IPS-18a (cell line): ENCODE data around the gene PNKP.
A peak's percentile ranks its signal among the peaks of the same experiment; 100 is the strongest.

Experiments
- H3K27ac ChIP-seq: one replicate; pipeline ENCODE4 v1.5.1; 2013; ENCODE audit warnings: low read length
- H3K27me3 ChIP-seq: one replicate; pipeline ENCODE4 v1.6.1; 2013; ENCODE audit warnings: mild to moderate bottlenecking, low read length; ENCODE audit not compliant: control insufficient read depth, insufficient read depth
- H3K36me3 ChIP-seq: one replicate; pipeline ENCODE4 v1.6.1; 2013; ENCODE audit warnings: low read depth, low read length; ENCODE audit not compliant: control insufficient read depth
- H3K4me1 ChIP-seq: one replicate; pipeline ENCODE4 v1.6.1; 2013; ENCODE audit warnings: low read depth, low read length; ENCODE audit not compliant: control insufficient read depth
- H3K4me3 ChIP-seq: one replicate; pipeline ENCODE4 v1.5.1; 2013; ENCODE audit warnings: low read length
- H3K9ac ChIP-seq: one replicate; pipeline ENCODE4 v1.6.1; 2013; ENCODE audit warnings: mild to moderate bottlenecking, low read length, moderate library complexity
- H3K9me3 ChIP-seq: one replicate; pipeline ENCODE4 v1.6.1; 2013; ENCODE audit warnings: low read depth, low read length; ENCODE audit not compliant: control insufficient read depth

Gene PNKP

DNA sequence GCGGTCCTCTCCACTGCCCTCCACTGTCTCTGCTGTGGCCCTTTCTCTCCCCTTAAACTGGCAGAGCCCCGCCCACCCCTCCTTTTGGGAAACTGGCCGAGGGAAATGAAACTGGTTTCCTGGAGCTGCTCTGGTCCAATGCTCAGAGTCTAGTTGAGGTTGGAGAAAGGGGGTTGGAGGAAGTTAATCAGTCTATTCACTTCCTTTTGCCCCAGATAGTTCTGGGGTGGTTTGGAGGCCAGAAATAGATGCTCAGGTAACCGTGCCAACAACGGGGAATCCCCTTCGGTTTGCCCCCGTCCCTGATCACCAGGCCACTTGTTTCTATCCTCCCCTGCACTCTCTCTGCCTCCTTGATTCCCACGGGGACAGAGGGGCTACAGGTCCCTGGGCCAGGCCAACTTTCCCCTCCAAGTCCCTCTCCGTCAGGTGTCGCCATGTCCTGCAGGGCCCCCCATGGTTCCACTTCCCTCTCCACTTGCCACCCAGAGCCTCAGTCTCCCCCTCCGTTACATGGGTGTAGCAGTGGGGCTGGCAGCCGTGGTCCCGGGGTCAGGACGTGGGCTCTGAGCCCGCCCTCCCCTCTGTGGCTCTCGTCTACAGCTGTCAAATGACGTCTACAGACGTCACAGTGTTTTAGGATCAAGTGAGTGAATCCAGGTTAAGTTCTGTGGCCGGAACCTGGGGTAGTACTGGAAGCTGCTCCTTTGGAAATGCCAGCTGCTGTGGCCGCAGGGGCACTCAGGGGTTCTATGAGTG lies 29.7 kb upstream of the PNKP start, which contains the start of gene IL4I1:
IL4I1 (minus strand) TSS at position 25 of the 759 bp plus-strand sequence. CDS start 727 bp downstream, outside the sequence.
- Histone ChIP-seq H3K36me3 (no peaks in the 10 kb centered on the region), H3K9me3 (no peaks in the 10 kb centered on the region), H3K27ac (no peak within 1 kb of the TSS), H3K27me3 (no peaks in the 10 kb centered on the region), H3K4me3 (no peak within 1 kb of the TSS), H3K9ac (no peak within 1 kb of the TSS), H3K4me1 (no peaks in the 10 kb centered on the region)

DNA sequence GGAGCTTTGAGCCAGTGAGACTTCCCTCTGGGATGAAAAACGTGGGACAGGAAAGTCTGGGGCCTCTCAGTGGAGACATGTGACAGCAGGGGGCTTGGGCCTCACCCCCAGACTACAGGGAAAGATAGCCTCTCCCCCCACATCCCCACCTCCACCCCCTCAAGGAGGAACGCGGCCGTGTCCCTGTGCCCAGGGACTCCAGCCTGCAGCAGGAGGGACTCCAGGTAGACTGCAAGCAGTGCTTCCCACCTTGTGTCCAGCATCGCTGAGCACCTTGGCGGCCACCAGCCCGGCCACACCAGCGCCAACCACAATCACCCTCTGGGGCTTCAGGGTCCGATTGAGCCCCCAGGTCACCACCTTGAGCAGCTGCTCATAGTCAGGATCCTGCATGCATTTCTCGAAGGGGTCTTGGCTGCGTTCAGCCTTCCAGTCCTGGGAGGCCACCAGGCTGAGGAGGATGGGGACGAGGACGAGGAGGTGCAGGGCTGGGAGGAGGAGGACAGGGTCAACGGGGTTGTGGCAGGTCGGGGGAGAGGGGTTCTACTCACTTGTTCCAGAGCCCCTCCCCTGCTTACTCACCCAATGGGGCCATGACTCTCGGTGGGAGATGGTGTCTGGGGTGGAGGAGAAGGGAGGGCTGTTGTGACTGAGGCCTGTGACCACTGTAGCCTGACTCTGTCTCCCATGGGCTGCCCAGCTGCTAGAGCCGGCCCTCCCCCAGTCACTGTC lies 28.4 kb upstream of the PNKP start:
- H3K4me3 ChIP-seq = no peak overlapping the region

DNA sequence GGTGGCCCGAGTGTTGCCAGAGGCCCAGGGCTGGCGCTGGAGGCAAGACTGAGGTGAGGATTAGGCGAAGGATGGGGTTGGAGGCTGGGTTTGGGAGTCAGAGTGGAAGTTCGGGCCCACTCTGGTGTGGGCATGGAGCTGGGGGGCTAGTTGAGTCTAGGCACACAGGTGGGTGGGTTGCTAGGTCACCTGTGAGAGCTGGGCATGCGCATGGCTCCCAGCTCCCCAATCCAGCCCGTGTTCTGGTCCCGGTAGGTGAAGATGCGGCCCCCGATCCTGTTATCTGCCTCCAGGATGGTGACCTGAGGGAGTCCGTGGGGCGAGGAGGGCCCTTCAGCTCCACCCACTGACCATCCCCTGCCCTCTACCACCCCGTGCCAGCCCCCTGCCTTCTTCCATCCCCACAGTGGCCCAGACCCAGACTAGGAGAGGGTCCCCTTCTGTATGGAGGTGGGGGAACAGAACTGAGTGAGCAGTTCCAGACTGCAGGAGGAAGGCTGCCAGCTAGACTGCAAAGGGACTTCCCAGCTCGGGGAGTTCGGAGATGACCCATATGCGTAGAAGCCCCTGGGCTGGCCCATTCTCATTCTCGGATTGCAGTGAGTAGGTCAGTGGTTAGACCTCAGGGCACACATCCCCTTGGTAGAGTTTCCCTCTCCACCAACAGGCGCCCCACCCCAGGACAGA lies 27.6 kb upstream of the PNKP start:
- Histone ChIP-seq H3K4me3 (no peak overlapping the region), H3K27ac (no peak overlapping the region), H3K27me3 (peaks cover 3% of the 10 kb centered on the region), H3K9me3 (no peaks in the 10 kb centered on the region), H3K36me3 (no peaks in the 10 kb centered on the region), H3K4me1 (peaks cover 4% of the 10 kb centered on the region), H3K9ac (no peak overlapping the region)

More for the DNA sequence above, 28.4 kb upstream of the PNKP start:
- no peaks in the 10 kb centered on the region for H3K36me3 ChIP-seq
- H3K27ac ChIP-seq = no peak overlapping the region
- peaks cover 3% of the 10 kb centered on the region for H3K27me3 ChIP-seq
- H3K9ac ChIP-seq = no peak overlapping the region
- H3K4me1 ChIP-seq = peaks cover 4% of the 10 kb centered on the region
- H3K9me3 ChIP-seq = no peaks in the 10 kb centered on the region

DNA sequence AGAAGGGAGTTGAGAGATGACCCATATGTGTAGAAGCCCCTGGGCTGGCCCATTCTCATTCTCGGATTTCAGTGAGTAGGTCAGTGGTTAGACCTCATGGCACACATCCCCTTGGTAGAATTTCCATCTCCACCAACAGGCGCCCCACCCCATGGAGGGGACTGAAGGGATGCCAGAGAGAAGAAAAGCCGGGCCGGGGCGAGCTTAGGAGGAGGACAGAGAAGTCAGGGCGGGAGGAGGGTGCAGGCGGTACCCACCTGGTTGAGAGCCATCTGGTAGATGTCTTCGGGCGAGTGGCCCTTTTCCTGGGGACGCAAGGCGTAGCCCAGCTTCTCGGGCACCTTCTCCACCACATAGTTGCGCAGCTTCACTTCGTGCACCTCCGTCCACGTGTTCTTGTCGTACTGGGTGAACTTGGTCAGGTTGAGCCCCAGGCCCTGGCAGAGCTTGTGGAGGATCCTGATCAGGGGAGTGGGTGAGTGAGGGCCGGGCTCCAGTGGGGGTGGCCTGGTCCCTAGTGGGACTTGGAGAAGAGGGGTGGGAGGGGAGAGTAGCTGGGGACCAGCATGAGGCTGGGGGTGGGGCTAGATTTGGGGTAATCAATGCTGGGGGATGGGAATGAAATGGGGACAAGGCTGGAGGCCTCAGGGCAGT lies 26.8 kb upstream of the PNKP start:
- no peak overlapping the region for H3K4me3 ChIP-seq
- no peaks in the 10 kb centered on the region for H3K36me3 ChIP-seq
- H3K27me3 ChIP-seq = peaks cover 9% of the 10 kb centered on the region
- no peak overlapping the region for H3K9ac ChIP-seq
- H3K27ac ChIP-seq = no peak overlapping the region
- H3K4me1 ChIP-seq = peaks cover 4% of the 10 kb centered on the region
- no peaks in the 10 kb centered on the region for H3K9me3 ChIP-seq

DNA sequence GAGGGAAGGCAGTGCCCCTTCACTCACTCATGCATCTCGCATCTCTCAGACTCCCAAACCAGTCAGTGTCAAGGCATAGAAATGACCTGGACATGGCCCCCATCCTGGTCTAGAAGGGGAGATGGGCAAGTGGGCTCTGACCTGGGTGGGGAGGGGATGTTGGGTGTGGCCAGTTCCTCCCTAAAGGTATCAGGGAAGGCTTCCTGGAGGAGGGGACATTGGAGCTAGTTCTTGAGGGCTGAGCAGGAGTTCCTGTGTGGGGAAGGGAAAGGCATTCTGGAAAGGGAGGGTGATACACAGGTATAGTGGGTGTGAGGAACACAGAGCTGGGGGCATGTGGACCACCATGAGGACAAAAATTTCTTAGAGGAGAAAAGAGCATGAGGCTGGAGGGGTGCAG lies 25.3 kb upstream of the PNKP start:
- Histone ChIP-seq H3K9ac (no peak overlapping the region), H3K4me3 (no peak overlapping the region), H3K36me3 (no peaks in the 10 kb centered on the region), H3K4me1 (peaks cover 4% of the 10 kb centered on the region), H3K27ac (no peak overlapping the region), H3K27me3 (peaks cover 9% of the 10 kb centered on the region), H3K9me3 (no peaks in the 10 kb centered on the region)

DNA sequence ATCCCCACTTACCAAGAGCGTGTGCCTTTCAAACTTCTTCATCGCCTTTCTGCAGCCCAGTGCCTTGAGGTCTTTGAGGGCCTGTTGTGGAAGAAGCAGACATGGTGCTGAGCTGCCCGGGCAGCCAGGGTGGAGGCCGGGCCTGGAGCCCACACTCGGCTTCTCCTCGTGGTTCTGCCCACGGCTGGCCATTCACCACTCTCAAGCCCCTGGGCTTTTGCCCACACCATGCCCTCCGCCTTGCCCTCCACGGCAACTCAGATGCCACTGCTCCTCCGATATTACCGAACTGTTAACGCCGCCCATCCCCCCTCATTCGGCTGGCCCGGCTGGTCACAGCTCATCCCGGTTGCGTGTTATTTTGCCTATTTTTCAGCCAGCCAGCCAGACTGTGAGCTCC lies 24.0 kb upstream of the PNKP start:
- Histone ChIP-seq H3K9ac (no peak overlapping the region), H3K36me3 (no peaks in the 10 kb centered on the region), H3K4me3 (peak overlapping the region; percentile 23)

DNA sequence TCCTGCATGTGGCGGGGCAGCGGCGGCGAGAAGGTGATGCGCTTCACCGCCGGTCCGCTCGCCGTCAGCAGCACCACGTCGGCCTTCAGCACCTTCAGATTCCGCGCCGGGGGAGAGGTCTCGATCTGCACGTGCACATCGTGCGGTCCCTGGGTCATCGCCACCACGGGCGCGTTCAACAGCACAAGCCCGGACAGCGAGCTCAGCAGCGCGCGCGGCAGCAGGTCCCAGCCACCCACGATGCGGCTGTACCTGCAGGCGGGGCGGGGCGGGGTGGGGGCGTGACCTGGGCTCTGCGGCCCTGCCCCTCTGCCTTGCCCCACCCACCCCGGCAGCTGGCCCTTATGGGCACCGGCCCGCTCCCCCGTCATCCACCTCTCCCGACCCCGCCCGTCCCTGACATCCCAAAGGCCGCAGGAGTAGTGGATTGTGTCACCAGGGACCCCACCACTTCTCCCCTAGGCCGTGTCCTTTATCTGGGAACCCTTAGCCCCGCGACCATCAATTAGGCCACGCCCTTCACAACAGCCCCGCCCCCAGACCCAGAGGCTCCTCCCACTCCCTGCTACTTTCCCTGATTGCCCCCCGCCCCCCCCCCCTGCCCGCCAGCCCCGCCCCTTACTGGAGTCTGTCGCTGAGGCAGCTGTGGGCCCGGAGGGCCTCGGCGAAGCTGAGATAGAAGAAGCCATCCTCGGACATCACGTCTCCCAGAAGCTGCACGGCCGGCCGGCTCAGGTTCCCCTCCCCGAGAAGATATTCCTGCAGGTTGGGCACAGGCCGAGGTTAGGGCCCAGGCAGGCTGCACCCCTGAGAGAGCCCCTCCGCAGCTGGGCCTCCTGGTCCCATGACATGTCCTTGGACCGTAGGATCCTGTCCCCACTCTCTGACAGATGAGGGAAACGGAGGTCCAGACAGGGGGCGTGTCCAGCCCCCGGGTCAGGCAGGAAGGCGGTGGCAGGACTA lies 23.3 kb upstream of the PNKP start:
- Histone ChIP-seq H3K27me3 (peaks cover 9% of the 10 kb centered on the region), H3K9ac (no peak overlapping the region), H3K36me3 (no peaks in the 10 kb centered on the region), H3K9me3 (no peaks in the 10 kb centered on the region), H3K4me1 (peaks cover 4% of the 10 kb centered on the region), H3K27ac (no peak overlapping the region), H3K4me3 (peak overlapping the region; percentile 48)

More for the DNA sequence above, 24.0 kb upstream of the PNKP start:
- no peak overlapping the region for H3K27ac ChIP-seq
- no peaks in the 10 kb centered on the region for H3K9me3 ChIP-seq
- H3K4me1 ChIP-seq = peaks cover 4% of the 10 kb centered on the region
- peaks cover 9% of the 10 kb centered on the region for H3K27me3 ChIP-seq

DNA sequence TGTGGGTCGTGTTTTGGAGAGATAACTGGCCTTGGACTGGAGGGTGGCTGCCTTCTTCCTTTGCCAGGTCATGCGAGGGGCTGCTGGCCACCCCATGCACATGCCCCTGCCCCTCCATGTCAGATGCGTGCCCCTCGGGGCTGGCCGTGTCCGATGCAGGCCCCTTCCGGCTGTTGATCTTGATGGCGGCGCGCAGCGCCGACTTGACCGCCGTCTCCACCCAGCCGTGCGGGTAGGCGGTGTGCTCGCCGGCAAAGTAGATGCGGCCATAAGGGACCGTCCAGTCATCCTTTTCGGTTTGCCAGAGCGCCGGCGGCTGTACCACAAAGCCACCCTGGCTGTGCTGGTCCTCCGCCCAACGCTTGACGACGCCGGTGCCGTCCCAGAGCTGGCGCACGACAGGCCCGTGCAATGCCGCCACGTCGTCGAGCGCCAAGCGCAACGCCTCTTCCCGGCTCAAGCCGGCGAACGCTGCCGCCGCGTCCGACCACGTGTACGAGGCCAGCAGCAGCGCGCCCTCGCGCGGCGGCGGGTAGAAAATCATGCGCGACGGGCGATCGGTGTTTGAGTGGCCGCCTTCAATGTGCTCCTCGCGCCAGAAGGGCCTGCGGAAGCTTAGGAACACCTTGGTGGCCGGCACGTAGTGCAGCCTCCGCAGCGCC lies 22.4 kb upstream of the PNKP start:
- Histone ChIP-seq H3K27ac (no peak overlapping the region), H3K36me3 (peaks cover 2% of the 10 kb centered on the region), H3K9me3 (no peaks in the 10 kb centered on the region), H3K27me3 (peaks cover 9% of the 10 kb centered on the region), H3K4me3 (peak overlapping the region; percentile 48), H3K9ac (no peak overlapping the region), H3K4me1 (peaks cover 4% of the 10 kb centered on the region)

DNA sequence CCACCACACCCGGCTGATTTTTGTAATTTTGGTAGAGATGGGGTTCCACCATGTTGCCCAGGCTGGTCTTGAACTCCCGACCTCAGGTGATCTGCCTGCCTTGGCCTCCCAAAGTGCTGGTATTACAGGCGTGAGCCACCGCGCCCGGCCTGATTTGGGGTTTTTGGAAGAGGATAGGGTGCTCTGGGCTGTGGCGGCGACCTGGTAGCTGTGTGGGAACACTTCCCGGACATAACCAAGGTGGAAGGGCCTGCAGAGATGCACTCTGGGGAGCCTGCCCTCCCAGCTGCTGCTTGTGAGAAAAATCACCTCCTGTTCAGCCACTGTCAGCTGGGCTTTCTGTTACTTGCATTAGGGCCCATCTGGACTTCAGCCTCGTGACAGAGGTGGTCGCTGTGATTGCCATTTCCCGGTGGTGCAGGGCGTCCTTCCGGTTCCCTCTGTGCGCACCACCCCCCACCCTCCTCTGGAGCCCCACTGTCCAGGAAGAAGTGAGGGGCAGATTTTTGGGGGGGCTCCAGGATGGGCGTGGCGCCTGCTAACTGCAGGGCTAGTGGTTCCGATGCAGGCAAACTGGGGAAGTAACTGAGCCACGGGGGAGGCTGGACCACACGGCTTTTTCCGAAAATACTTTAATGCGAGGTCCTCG lies 21.8 kb upstream of the PNKP start:
- H3K36me3 ChIP-seq = peaks cover 8% of the 10 kb centered on the region
- H3K4me1 ChIP-seq = peaks cover 4% of the 10 kb centered on the region
- H3K27me3 ChIP-seq = peaks cover 9% of the 10 kb centered on the region
- H3K4me3 ChIP-seq = no peak overlapping the region
- H3K9ac ChIP-seq = no peak overlapping the region
- no peaks in the 10 kb centered on the region for H3K9me3 ChIP-seq
- no peak overlapping the region for H3K27ac ChIP-seq

DNA sequence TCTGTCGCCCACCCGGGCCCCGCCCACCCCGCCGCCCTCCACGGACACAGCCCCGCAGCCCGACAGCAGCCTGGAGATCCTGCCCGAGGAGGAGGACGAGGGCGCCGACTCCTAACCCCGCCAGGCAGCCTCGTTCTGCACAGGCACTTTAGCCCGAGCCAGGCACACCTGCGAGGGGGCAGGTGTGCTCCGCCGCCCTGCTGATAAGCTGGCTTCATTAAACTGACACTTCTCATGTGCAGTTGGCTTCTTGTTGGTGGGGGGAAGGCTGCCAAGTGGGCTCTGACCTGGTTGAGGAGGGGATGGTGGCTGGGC lies 21.1 kb upstream of the PNKP start:
- no peaks in the 10 kb centered on the region for H3K9me3 ChIP-seq
- no peak overlapping the region for H3K27ac ChIP-seq
- H3K9ac ChIP-seq = no peak overlapping the region
- H3K36me3 ChIP-seq = peaks cover 15% of the 10 kb centered on the region
- H3K4me3 ChIP-seq = no peak overlapping the region
- peaks cover 9% of the 10 kb centered on the region for H3K27me3 ChIP-seq
- H3K4me1 ChIP-seq = peaks cover 4% of the 10 kb centered on the region
